HAP-1 (cell line): ENCODE measurements around the gene ASIC2.
"Not testable (repeated sequence)": the region's sequence is repeated elsewhere in the genome, so short reads cannot be mapped to it uniquely, and the experiment has no call there.

Experiments used
- DNase-seq, 2 experiments: peaks; one replicate each; pipeline ENCODE4 v3.0.0-alpha.2; 2016 to 2020; ENCODE audit warnings: low spot score in 2 of 2
- H3K27me3 ChIP-seq: fragments of 250-450 bp; sonication (Bioruptor Pico); 2 replicates; pipeline ENCODE4 v1.5.1; 2020; ENCODE audit warnings: low read depth, mild to moderate bottlenecking, moderate library complexity
- H3K36me3 ChIP-seq: fragments of 250-450 bp; sonication (Bioruptor Pico); replicated peaks from 2 replicates; pipeline ENCODE4 v1.5.1; 2020; ENCODE audit warnings: mild to moderate bottlenecking
- H3K4me1 ChIP-seq: fragments of 250-450 bp; sonication (Bioruptor Pico); 2 replicates; pipeline ENCODE4 v1.5.1; 2020; ENCODE audit warnings: mild to moderate bottlenecking
- H3K4me3 ChIP-seq: fragments of 250-450 bp; sonication (Bioruptor Pico); 2 replicates; pipeline ENCODE4 v1.5.1; 2020; ENCODE audit warnings: mild to moderate bottlenecking, moderate library complexity
- H3K9me3 ChIP-seq: fragments of 250-450 bp; sonication (Bioruptor Pico); 2 replicates; pipeline ENCODE4 v1.5.1; 2020; ENCODE audit warnings: mild to moderate bottlenecking, moderate library complexity
- in situ Hi-C: fragments of 300-500 bp; cut with MboI; formaldehyde crosslinking; loops from 3 replicates; pipeline ENCODE4 v1.14.3; 2020; ENCODE audit warnings: low sequenced_read_pairs, inconsistent platforms, mixed read lengths

Gene ASIC2

GRCh38 chr17:32993977-32994376 lies 299.1 kb downstream of the ASIC2 start:
- in situ Hi-C loops: no loop called here
- Histone ChIP-seq H3K36me3 (no peaks in the 10 kb centered on the region), H3K9me3 (no peaks in the 10 kb centered on the region), H3K4me1 (no peaks in the 10 kb centered on the region), H3K4me3 (no peak overlapping the region), H3K27me3 (no peaks in the 10 kb centered on the region)
- DNase-seq: no peak

- in situ Hi-C loops: no loop called here
- no peak overlapping the region for H3K4me3 ChIP-seq
- no peaks in the 10 kb centered on the region for H3K9me3 ChIP-seq
- no peaks in the 10 kb centered on the region for H3K36me3 ChIP-seq
- DNase-seq: no peak
- H3K4me1 ChIP-seq: no peaks in the 10 kb centered on the region
- H3K27me3 ChIP-seq: no peaks in the 10 kb centered on the region
These were observed 300.6 kb downstream of the ASIC2 start for GRCh38 chr17:32992321-32993033.

GRCh38 chr17:32988481-32989101 lies 304.5 kb downstream of the ASIC2 start:
- DNase-seq: no peak
- Histone ChIP-seq H3K36me3 (no peaks in the 10 kb centered on the region), H3K4me3 (no peak overlapping the region), H3K4me1 (no peaks in the 10 kb centered on the region), H3K9me3 (no peaks in the 10 kb centered on the region), H3K27me3 (no peaks in the 10 kb centered on the region)
- in situ Hi-C loops: no loop called here

- H3K27me3 ChIP-seq, in situ Hi-C loops, H3K4me3 ChIP-seq, DNase-seq, H3K36me3 ChIP-seq, H3K4me1 ChIP-seq, H3K9me3 ChIP-seq: not testable (repeated sequence)
These were observed 305.2 kb downstream of the ASIC2 start for GRCh38 chr17:32987868-32988267.

- H3K4me1 ChIP-seq, DNase-seq, H3K9me3 ChIP-seq, H3K27me3 ChIP-seq, H3K4me3 ChIP-seq, H3K36me3 ChIP-seq, in situ Hi-C loops: not testable (repeated sequence)
These were observed 305.7 kb downstream of the ASIC2 start for GRCh38 chr17:32987453-32987805.

- H3K4me3 ChIP-seq: no peak overlapping the region
- H3K9me3 ChIP-seq: no peaks in the 10 kb centered on the region; the same call in 1 of the 2 replicates
- no peak for DNase-seq
- H3K36me3 ChIP-seq: no peaks in the 10 kb centered on the region
- in situ Hi-C loops: no loop called here
- no peaks in the 10 kb centered on the region for H3K4me1 ChIP-seq
- no peaks in the 10 kb centered on the region for H3K27me3 ChIP-seq
These were observed 307.9 kb downstream of the ASIC2 start for GRCh38 chr17:32985050-32985756.

GRCh38 chr17:32981611-32982010 lies 311.5 kb downstream of the ASIC2 start:
- H3K27me3 ChIP-seq, in situ Hi-C loops, H3K4me1 ChIP-seq, H3K4me3 ChIP-seq, H3K9me3 ChIP-seq, DNase-seq, H3K36me3 ChIP-seq: not testable (repeated sequence)

GRCh38 chr17:32980230-32980629 lies 312.9 kb downstream of the ASIC2 start:
- no peak overlapping the region for H3K4me3 ChIP-seq
- no peaks in the 10 kb centered on the region for H3K27me3 ChIP-seq
- no peaks in the 10 kb centered on the region for H3K36me3 ChIP-seq
- in situ Hi-C loops: no loop called here
- no peaks in the 10 kb centered on the region for H3K4me1 ChIP-seq
- DNase-seq: no peak
- no peaks in the 10 kb centered on the region; the same call in 1 of the 2 replicates for H3K9me3 ChIP-seq

- Histone ChIP-seq H3K9me3 (no peaks in the 10 kb centered on the region), H3K4me3 (no peak overlapping the region), H3K36me3 (no peaks in the 10 kb centered on the region), H3K27me3 (no peaks in the 10 kb centered on the region), H3K4me1 (no peaks in the 10 kb centered on the region)
- DNase-seq: no peak
- in situ Hi-C loops: no loop called here
These were observed 316.5 kb downstream of the ASIC2 start for GRCh38 chr17:32976605-32977004.

GRCh38 chr17:32976131-32976530 lies 317.0 kb downstream of the ASIC2 start:
- DNase-seq: no peak
- Histone ChIP-seq H3K4me1 (no peaks in the 10 kb centered on the region), H3K4me3 (no peak overlapping the region), H3K36me3 (no peaks in the 10 kb centered on the region), H3K27me3 (no peaks in the 10 kb centered on the region), H3K9me3 (no peaks in the 10 kb centered on the region)
- in situ Hi-C loops: no loop called here

GRCh38 chr17:32971171-32971570 lies 321.9 kb downstream of the ASIC2 start:
- H3K4me1 ChIP-seq: no peaks in the 10 kb centered on the region
- H3K4me3 ChIP-seq: no peak overlapping the region
- H3K27me3 ChIP-seq: no peaks in the 10 kb centered on the region
- no peak for DNase-seq
- no peaks in the 10 kb centered on the region for H3K36me3 ChIP-seq
- in situ Hi-C loops: no loop called here
- H3K9me3 ChIP-seq: no peaks in the 10 kb centered on the region

GRCh38 chr17:32970281-32970680 lies 322.8 kb downstream of the ASIC2 start:
- DNase-seq: no peak
- H3K9me3 ChIP-seq: no peaks in the 10 kb centered on the region
- H3K4me1 ChIP-seq: no peaks in the 10 kb centered on the region
- in situ Hi-C loops: no loop called here
- H3K36me3 ChIP-seq: no peaks in the 10 kb centered on the region
- no peaks in the 10 kb centered on the region for H3K27me3 ChIP-seq
- no peak overlapping the region for H3K4me3 ChIP-seq

- H3K36me3 ChIP-seq, H3K9me3 ChIP-seq, H3K27me3 ChIP-seq, H3K4me3 ChIP-seq, H3K4me1 ChIP-seq, DNase-seq, in situ Hi-C loops: not testable (repeated sequence)
These were observed 323.9 kb downstream of the ASIC2 start for GRCh38 chr17:32969231-32969630.

GRCh38 chr17:32964541-32964940 lies 328.6 kb downstream of the ASIC2 start:
- Histone ChIP-seq H3K9me3 (no peaks in the 10 kb centered on the region), H3K27me3 (peaks cover 3% of the 10 kb centered on the region; the same call in 1 of the 2 replicates), H3K4me1 (no peaks in the 10 kb centered on the region), H3K36me3 (no peaks in the 10 kb centered on the region), H3K4me3 (no peak overlapping the region)
- in situ Hi-C loops: no loop called here
- no peak for DNase-seq
